ENCODE results near the gene RUNX3. TPM values are rescaled to one million over a fixed set of nuclear protein-coding genes. Genes with fewer than 3 reads are reported as not detected.

RUNX3 gene
- total RNA-seq, 1 donor from 2014 or later: 0.41 TPM

GRCh38 chr1:24972221-24972914, 42.3 kb upstream of the RUNX3 start:
- Mint-ChIP-seq H3K27ac (no peak overlapping the region), H3K4me1 (ENCODE audit: unreplicated experiment) (peaks cover 21% of the 10 kb centered on the region), H3K9me3 (peaks cover 20% of the 10 kb centered on the region), H3K27me3 (peaks cover 12% of the 10 kb centered on the region), H3K4me3 (no peak overlapping the region), H3K36me3 (no peaks in the 10 kb centered on the region)
- TF ChIP-seq CTCF (conservative IDR thresholded peaks at IDR 0.05): no peak
- no peak for DNase-seq (ENCODE audit: extremely low spot score, unreplicated experiment)

GRCh38 chr1:24970926-24971875, 41.1 kb upstream of the RUNX3 start:
- DNase-seq (ENCODE audit: extremely low spot score, unreplicated experiment): no peak
- H3K36me3 Mint-ChIP-seq: no peaks in the 10 kb centered on the region
- no peak for TF ChIP-seq CTCF (conservative IDR thresholded peaks at IDR 0.05)
- peaks cover 21% of the 10 kb centered on the region for H3K4me1 Mint-ChIP-seq (ENCODE audit: unreplicated experiment)
- peaks cover 13% of the 10 kb centered on the region for H3K9me3 Mint-ChIP-seq
- no peak overlapping the region for H3K27ac Mint-ChIP-seq
- peaks cover 12% of the 10 kb centered on the region for H3K27me3 Mint-ChIP-seq
- H3K4me3 Mint-ChIP-seq: no peak overlapping the region

- no peak for DNase-seq (ENCODE audit: extremely low spot score, unreplicated experiment)
- Mint-ChIP-seq H3K27me3 (peaks cover 12% of the 10 kb centered on the region), H3K4me3 (no peak overlapping the region), H3K36me3 (no peaks in the 10 kb centered on the region), H3K9me3 (peaks cover 10% of the 10 kb centered on the region), H3K4me1 (ENCODE audit: unreplicated experiment) (peaks cover 21% of the 10 kb centered on the region), H3K27ac (no peak overlapping the region)
- no peak for TF ChIP-seq CTCF (conservative IDR thresholded peaks at IDR 0.05)
Measured at GRCh38 chr1:24970399-24970753, 40.3 kb upstream of the RUNX3 start.

GRCh38 chr1:24969596-24970398, 39.7 kb upstream of the RUNX3 start:
- Mint-ChIP-seq H3K27me3 (peaks cover 12% of the 10 kb centered on the region), H3K4me1 (ENCODE audit: unreplicated experiment) (peaks cover 21% of the 10 kb centered on the region), H3K4me3 (no peak overlapping the region), H3K36me3 (no peaks in the 10 kb centered on the region), H3K27ac (no peak overlapping the region), H3K9me3 (peaks cover 8% of the 10 kb centered on the region)
- no peak for DNase-seq (ENCODE audit: extremely low spot score, unreplicated experiment)
- TF ChIP-seq CTCF (conservative IDR thresholded peaks at IDR 0.05): no peak

GRCh38 chr1:24968941-24969585, 39.0 kb upstream of the RUNX3 start:
- Mint-ChIP-seq H3K27me3 (peaks cover 12% of the 10 kb centered on the region), H3K4me3 (no peak overlapping the region), H3K9me3 (peaks cover under 1% of the 10 kb centered on the region), H3K36me3 (no peaks in the 10 kb centered on the region), H3K27ac (no peak overlapping the region), H3K4me1 (ENCODE audit: unreplicated experiment) (peaks cover 21% of the 10 kb centered on the region)
- TF ChIP-seq CTCF (conservative IDR thresholded peaks at IDR 0.05): no peak
- DNase-seq (ENCODE audit: extremely low spot score, unreplicated experiment): no peak
